ENCODE data around the gene NKD1.

Gene NKD1

DNA sequence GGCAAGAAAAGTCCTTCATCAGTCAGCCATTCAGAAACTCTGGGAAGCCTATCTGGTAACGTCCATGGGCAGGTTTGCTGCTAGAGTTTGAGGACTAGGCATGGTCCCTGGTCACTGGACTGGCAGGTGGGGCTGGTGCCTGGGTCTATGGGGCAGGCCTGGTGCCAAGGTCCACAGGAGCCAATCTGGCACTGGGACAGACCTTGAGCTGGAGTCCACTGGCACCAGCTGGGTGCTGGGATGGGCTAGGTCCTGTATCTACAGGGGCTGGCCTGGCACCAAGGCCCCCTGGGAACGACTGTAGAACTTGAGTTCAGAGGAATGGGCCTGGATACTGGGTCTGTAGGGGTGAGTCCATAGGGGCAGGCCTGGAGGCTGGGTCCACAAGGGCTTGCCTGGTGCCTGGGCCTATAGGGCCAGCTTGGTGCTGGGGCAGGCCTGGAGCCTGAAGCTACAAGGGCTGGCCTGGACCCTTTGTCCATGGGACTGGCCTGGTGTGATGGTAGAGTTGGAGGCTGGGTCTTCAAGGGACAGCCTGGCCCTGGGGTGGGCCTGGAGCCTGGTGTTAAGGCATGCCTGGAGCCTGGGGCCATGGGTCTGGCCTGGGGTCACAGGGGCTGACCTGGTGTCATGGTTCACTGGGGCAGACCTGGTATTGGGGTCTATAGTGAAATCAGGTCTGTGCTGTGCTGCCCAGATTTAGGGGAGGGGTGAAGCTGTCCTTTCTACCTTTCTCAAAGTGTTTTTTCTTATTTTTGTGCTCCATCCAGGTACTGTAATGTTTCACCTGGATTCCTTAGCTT, 30.5 kb upstream of the NKD1 start:
- TF ChIP-seq EZH2phosphoT487 (IDR thresholded peaks at IDR 0.05; ENCODE audit: low read depth): no peak
- TF ChIP-seq, protein P1, sequence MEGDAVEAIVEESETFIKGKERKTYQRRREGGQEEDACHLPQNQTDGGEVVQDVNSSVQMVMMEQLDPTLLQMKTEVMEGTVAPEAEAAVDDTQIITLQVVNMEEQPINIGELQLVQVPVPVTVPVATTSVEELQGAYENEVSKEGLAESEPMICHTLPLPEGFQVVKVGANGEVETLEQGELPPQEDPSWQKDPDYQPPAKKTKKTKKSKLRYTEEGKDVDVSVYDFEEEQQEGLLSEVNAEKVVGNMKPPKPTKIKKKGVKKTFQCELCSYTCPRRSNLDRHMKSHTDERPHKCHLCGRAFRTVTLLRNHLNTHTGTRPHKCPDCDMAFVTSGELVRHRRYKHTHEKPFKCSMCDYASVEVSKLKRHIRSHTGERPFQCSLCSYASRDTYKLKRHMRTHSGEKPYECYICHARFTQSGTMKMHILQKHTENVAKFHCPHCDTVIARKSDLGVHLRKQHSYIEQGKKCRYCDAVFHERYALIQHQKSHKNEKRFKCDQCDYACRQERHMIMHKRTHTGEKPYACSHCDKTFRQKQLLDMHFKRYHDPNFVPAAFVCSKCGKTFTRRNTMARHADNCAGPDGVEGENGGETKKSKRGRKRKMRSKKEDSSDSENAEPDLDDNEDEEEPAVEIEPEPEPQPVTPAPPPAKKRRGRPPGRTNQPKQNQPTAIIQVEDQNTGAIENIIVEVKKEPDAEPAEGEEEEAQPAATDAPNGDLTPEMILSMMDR (IDR thresholded peaks at IDR 0.05; ENCODE audit: low read depth, low read length): no peak
- Histone ChIP-seq H3K4me3 (ENCODE audit: low read length) (no peak overlapping the region), H4K20me1 (ENCODE audit: insufficient read depth, low read length) (no peaks in the 10 kb centered on the region), H3K9ac (ENCODE audit: low read length) (no peak overlapping the region), H3K4me2 (ENCODE audit: low read length) (no peak overlapping the region), H3K79me2 (ENCODE audit: low read length) (no peaks in the 10 kb centered on the region), H3K36me3 (replicated peaks; ENCODE audit: low read depth, low read length) (no peaks in the 10 kb centered on the region), H3K27ac (ENCODE audit: low read length) (no peak overlapping the region), H3K9me3 (ENCODE audit: insufficient read depth, low read length) (peaks cover 10% of the 10 kb centered on the region; the same call in 1 of the 2 replicates), H3K27me3 (ENCODE audit: low read depth, low read length) (peaks cover 10% of the 10 kb centered on the region), H3K4me1 (ENCODE audit: low read length) (no peaks in the 10 kb centered on the region), H2AFZ (ENCODE audit: low read depth, low read length) (no peak overlapping the region)

DNA sequence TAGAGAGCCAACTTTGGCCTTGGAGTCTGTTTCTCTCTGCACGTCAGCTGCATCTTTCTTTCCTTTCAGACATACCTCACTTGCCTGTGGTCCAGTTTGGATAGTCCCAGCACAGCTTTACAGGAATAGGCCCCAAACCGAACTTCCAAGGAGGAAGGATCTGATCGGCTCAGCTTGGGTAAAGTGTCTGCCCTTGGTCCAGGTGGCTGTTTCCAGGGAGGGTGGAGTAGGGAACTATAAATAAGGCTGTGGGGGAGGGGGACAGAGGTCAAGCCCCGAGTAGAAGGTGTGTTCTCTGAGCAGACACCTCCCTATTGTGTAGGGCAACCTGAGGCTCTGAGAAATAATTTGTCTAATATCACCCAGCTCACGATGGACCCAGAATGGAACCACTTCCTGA, 29.2 kb upstream of the NKD1 start:
- Histone ChIP-seq H3K9me3 (ENCODE audit: insufficient read depth, low read length) (peaks cover 10% of the 10 kb centered on the region; the same call in 1 of the 2 replicates), H3K4me3 (ENCODE audit: low read length) (no peak overlapping the region), H3K27me3 (ENCODE audit: low read depth, low read length) (peaks cover 10% of the 10 kb centered on the region), H3K4me2 (ENCODE audit: low read length) (no peak overlapping the region), H3K9ac (ENCODE audit: low read length) (no peak overlapping the region), H3K79me2 (ENCODE audit: low read length) (no peaks in the 10 kb centered on the region), H3K4me1 (ENCODE audit: low read length) (no peaks in the 10 kb centered on the region), H4K20me1 (ENCODE audit: insufficient read depth, low read length) (no peaks in the 10 kb centered on the region), H2AFZ (ENCODE audit: low read depth, low read length) (no peak overlapping the region), H3K27ac (ENCODE audit: low read length) (no peak overlapping the region), H3K36me3 (replicated peaks; ENCODE audit: low read depth, low read length) (no peaks in the 10 kb centered on the region)
- TF ChIP-seq, protein P1 (IDR thresholded peaks at IDR 0.05; ENCODE audit: low read depth, low read length): no peak
- TF ChIP-seq EZH2phosphoT487 (IDR thresholded peaks at IDR 0.05; ENCODE audit: low read depth): no peak

DNA sequence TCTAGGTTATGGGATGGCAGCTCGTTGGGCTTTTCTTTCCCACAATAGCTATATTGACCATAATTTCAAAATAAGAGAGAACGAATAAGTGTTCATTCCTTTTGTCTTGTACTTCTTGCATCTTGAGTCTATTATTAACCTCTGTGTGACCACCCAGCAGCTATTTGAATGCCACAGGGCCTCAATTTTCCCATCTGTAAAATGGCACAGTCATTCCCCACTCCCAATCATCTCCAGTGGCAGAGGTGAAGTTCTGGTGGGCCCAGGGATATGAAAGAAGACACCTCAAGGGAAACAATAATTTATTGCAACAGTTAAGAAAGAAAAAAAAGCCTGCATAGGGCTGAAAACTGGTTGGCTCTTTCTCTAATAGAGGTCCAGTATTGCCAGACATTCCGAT, 28.6 kb upstream of the NKD1 start:
- Histone ChIP-seq H4K20me1 (ENCODE audit: insufficient read depth, low read length) (no peaks in the 10 kb centered on the region), H3K4me2 (ENCODE audit: low read length) (no peak overlapping the region), H3K9me3 (ENCODE audit: insufficient read depth, low read length) (peaks cover 10% of the 10 kb centered on the region; the same call in 1 of the 2 replicates), H3K36me3 (replicated peaks; ENCODE audit: low read depth, low read length) (no peaks in the 10 kb centered on the region), H2AFZ (ENCODE audit: low read depth, low read length) (no peak overlapping the region), H3K27me3 (ENCODE audit: low read depth, low read length) (peaks cover 10% of the 10 kb centered on the region), H3K4me1 (ENCODE audit: low read length) (no peaks in the 10 kb centered on the region), H3K9ac (ENCODE audit: low read length) (no peak overlapping the region), H3K79me2 (ENCODE audit: low read length) (no peaks in the 10 kb centered on the region), H3K27ac (ENCODE audit: low read length) (no peak overlapping the region), H3K4me3 (ENCODE audit: low read length) (no peak overlapping the region)
- TF ChIP-seq EZH2phosphoT487 (IDR thresholded peaks at IDR 0.05; ENCODE audit: low read depth): no peak
- TF ChIP-seq, protein P1 (IDR thresholded peaks at IDR 0.05; ENCODE audit: low read depth, low read length): no peak

DNA sequence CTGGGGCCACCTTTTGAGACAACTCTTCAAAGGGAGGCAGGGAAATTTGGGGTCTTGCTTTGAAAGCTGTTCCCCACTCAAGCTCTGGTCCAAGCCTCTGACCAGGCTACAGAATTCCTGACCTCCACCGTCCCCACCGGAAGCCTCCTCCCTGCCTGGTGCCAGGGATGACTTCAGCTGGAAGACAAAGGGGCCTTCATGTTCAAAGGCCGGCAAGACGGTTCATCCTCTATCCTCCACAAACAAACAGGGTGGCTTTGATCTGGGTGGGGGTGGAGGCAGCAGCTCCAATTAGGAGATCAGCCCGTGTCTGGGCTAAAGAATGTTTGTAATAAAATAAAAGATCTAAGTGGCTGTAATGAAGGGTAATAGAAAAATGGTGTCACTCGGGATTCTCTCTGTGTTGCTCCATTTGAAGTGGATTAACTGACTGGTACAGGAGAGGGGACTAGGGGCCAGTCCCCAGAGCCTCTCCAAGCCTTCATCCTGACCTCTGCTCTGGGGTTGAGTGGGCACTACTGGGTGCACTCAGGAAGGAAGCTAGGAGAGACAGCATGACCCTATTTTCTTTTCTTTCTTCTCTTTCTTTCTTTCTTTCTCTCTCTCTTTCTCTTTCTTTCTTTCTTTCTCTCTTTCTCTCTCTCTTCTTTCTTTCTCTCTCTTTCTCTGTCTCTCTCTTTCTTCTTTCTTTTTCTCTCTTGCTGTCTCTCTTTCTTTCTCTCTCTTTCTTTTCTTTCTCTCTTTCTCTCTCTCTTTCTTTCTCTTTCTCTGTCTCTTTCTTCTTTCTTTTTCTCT, 27.5 kb upstream of the NKD1 start:
- peaks cover 10% of the 10 kb centered on the region for H3K27me3 ChIP-seq (ENCODE audit: low read depth, low read length)
- H3K79me2 ChIP-seq (ENCODE audit: low read length): no peaks in the 10 kb centered on the region
- no peak overlapping the region for H3K4me3 ChIP-seq (ENCODE audit: low read length)
- no peak overlapping the region for H2AFZ ChIP-seq (ENCODE audit: low read depth, low read length)
- H3K4me2 ChIP-seq (ENCODE audit: low read length): no peak overlapping the region
- H3K9ac ChIP-seq (ENCODE audit: low read length): no peak overlapping the region
- TF ChIP-seq, protein P1 (IDR thresholded peaks at IDR 0.05; ENCODE audit: low read depth, low read length): no peak
- TF ChIP-seq EZH2phosphoT487 (IDR thresholded peaks at IDR 0.05; ENCODE audit: low read depth): no peak
- H3K9me3 ChIP-seq (ENCODE audit: insufficient read depth, low read length): peaks cover 10% of the 10 kb centered on the region; the same call in 1 of the 2 replicates
- H3K4me1 ChIP-seq (ENCODE audit: low read length): no peaks in the 10 kb centered on the region
- no peaks in the 10 kb centered on the region for H3K36me3 ChIP-seq (replicated peaks; ENCODE audit: low read depth, low read length)
- H4K20me1 ChIP-seq (ENCODE audit: insufficient read depth, low read length): no peaks in the 10 kb centered on the region
- H3K27ac ChIP-seq (ENCODE audit: low read length): no peak overlapping the region
